Hepatocyte (in vitro differentiated cells): ENCODE measurements around the gene ATXN1.

ENCODE experiments used
- CTCF ChIP-seq: fragments of 200-600 bp; sonication (generic); IDR thresholded peaks from 2 replicates; pipeline ENCODE4 v1.5.1; 2016; ENCODE audit warnings: antibody characterized with exemption, mild to moderate bottlenecking; ENCODE audit not compliant: poor library complexity
- EZH2 ChIP-seq: fragments of 200-600 bp; sonication (generic); IDR thresholded peaks from 2 replicates; pipeline ENCODE4 v1.6.1; 2016; ENCODE audit warnings: antibody characterized with exemption, mild to moderate bottlenecking, borderline replicate concordance
- EZH2phosphoT487 ChIP-seq: fragments of 200-600 bp; sonication (generic); IDR thresholded peaks from one replicate; pipeline ENCODE4 v1.6.1; 2018; ENCODE audit warnings: antibody characterized with exemption, mild to moderate bottlenecking, low read depth, moderate library complexity; ENCODE audit not compliant: unreplicated experiment, severe bottlenecking

DNA sequence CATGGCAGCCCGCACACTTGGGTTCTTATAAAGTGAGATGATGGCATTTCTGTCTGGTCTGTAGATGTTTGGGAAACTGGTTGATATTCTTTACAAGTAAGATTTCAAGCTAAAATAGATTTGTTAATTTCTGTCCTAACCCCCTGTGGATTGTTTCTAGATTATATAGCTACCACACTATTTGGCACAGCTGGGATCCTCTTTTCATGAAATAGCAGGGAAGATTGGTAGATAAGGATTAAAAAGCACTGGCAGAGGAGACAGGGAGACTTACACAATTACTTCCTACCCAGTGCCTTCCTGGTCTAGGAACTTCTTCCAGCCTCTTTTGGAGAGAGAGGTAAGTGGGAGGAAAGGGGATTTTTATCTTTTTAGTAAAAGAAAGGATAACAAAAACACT lies 13.2 kb upstream of the ATXN1 start:
- TF ChIP-seq CTCF (no peak), EZH2phosphoT487 (no peak), EZH2 (no peak)
